ENCODE results near the gene NFATC1.

GRCh38 chr18:79542213-79542612, 146.5 kb downstream of the NFATC1 start:
- TF ChIP-seq GATA3 (IDR thresholded peaks at IDR 0.05; ENCODE audit: low read depth, low read length) (no peak), GATA2 (IDR thresholded peaks at IDR 0.05; ENCODE audit: low read depth, low read length) (no peak)

Data from SH-SY5Y (cell line).